Activated naive CD4-positive, alpha-beta T cell treated with anti-CD3 and anti-CD28 coated beads, Interleukin-2, amount 50 U/mL, for 24 hours (primary cell): ENCODE results near the gene PPTC7.
A peak's percentile ranks its signal among the peaks of the same experiment; 100 is the strongest.
"Not testable (repeated sequence)": the region's sequence is repeated elsewhere in the genome, so short reads cannot be mapped to it uniquely, and the experiment has no call there.

ENCODE experiments used
- H3K27ac Mint-ChIP-seq: one replicate; pipeline ENCODE4 v1.8.0; 2021; ENCODE audit warnings: mild to moderate bottlenecking, mixed read lengths
- H3K27me3 Mint-ChIP-seq: one replicate; pipeline ENCODE4 v1.8.0; 2021; ENCODE audit warnings: mixed read lengths
- H3K36me3 Mint-ChIP-seq: one replicate; pipeline ENCODE4 v1.8.0; 2021; ENCODE audit warnings: mixed read lengths
- H3K4me1 Mint-ChIP-seq: one replicate; pipeline ENCODE4 v1.8.0; 2021; ENCODE audit warnings: mixed read lengths
- H3K4me3 Mint-ChIP-seq: one replicate; pipeline ENCODE4 v1.8.0; 2021; ENCODE audit warnings: mild to moderate bottlenecking, mixed read lengths
- H3K9me3 Mint-ChIP-seq: one replicate; pipeline ENCODE4 v1.8.0; 2021; ENCODE audit warnings: mixed read lengths

The PPTC7 gene

GRCh38 chr12:110556705-110557104, 26.4 kb downstream of the PPTC7 start:
- Mint-ChIP-seq H3K27me3 (no peaks in the 10 kb centered on the region), H3K4me1 (peaks cover 74% of the 10 kb centered on the region), H3K36me3 (peaks cover 13% of the 10 kb centered on the region), H3K9me3 (no peaks in the 10 kb centered on the region), H3K27ac (peak overlapping the region; percentile 65), H3K4me3 (no peak overlapping the region)

DNA sequence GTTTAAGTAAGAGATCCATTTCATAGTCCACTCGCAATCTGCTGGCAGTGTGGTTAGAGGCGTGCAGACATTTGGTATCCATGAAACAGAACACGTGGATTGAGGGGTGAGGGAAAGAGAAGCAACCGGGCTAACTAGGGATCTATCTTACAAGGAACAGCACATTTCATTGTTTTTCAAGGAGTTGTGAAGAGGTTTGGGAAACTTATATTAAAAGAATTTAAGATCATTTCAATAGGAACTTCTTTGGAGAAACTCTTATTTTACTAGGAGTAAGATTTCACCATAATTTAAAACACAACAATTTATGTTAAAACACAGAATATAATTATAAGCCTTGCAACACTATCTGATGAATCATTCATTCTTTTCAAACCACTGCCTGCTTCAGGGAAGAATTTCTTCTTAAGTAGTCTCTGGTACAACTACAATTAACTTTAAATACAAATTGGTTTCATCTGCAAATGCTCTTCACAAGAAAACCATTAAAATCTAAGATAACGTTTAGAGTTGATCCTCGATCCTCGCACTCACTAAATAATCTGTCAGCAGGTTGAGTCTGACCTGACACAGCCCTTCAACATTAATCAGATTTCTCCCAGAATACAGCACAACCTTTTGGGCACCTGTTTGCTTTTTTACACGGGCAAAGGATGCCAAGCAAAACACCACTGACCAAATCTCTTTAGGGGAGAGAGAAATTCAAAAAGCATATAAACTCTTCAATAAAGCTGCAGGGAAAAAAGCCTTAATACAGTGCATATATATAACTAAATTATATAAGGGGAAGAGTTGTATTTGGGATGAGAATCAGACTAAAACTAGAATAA, 27.3 kb downstream of the PPTC7 start:
- peak overlapping the region; percentile 8 for H3K4me3 Mint-ChIP-seq
- no peaks in the 10 kb centered on the region for H3K27me3 Mint-ChIP-seq
- peaks cover 71% of the 10 kb centered on the region for H3K4me1 Mint-ChIP-seq
- no peaks in the 10 kb centered on the region for H3K9me3 Mint-ChIP-seq
- peaks cover 14% of the 10 kb centered on the region for H3K36me3 Mint-ChIP-seq
- peak overlapping the region; percentile 6 for H3K27ac Mint-ChIP-seq

- Mint-ChIP-seq H3K27me3 (no peaks in the 10 kb centered on the region), H3K4me1 (peaks cover 72% of the 10 kb centered on the region), H3K36me3 (peaks cover 16% of the 10 kb centered on the region), H3K27ac (no peak overlapping the region), H3K4me3 (no peak overlapping the region), H3K9me3 (no peaks in the 10 kb centered on the region)
Observed at GRCh38 chr12:110554184-110554583, 28.9 kb downstream of the PPTC7 start.

- Mint-ChIP-seq H3K27ac (no peak overlapping the region), H3K9me3 (no peaks in the 10 kb centered on the region), H3K4me1 (peaks cover 68% of the 10 kb centered on the region), H3K27me3 (no peaks in the 10 kb centered on the region), H3K36me3 (peaks cover 9% of the 10 kb centered on the region), H3K4me3 (no peak overlapping the region)
Observed at GRCh38 chr12:110550981-110551380, 32.1 kb downstream of the PPTC7 start.

DNA sequence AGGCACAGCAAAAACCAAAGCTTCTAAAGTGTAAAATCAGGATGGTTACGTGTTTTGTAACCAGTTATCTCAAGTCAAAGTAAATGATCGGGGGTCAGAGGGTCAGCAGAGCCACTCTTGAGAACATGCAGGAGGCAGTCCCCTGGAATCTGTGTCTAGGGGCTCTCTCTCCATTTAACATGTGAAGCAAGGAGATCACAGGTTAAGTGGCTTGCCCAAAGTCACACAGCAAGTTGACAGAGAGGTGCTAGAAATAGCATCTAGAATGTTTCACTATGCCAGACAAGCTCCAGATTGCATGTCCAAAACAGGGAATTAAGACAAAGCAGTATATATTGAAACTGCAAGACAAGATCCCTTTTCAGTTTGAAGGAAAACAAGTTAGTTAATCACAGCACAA, 33.4 kb downstream of the PPTC7 start:
- no peaks in the 10 kb centered on the region for H3K9me3 Mint-ChIP-seq
- H3K4me3 Mint-ChIP-seq, result no peak overlapping the region
- peak overlapping the region; percentile 18 for H3K27ac Mint-ChIP-seq
- H3K4me1 Mint-ChIP-seq, result peaks cover 62% of the 10 kb centered on the region
- H3K27me3 Mint-ChIP-seq, result no peaks in the 10 kb centered on the region
- H3K36me3 Mint-ChIP-seq, result peaks cover 9% of the 10 kb centered on the region

DNA sequence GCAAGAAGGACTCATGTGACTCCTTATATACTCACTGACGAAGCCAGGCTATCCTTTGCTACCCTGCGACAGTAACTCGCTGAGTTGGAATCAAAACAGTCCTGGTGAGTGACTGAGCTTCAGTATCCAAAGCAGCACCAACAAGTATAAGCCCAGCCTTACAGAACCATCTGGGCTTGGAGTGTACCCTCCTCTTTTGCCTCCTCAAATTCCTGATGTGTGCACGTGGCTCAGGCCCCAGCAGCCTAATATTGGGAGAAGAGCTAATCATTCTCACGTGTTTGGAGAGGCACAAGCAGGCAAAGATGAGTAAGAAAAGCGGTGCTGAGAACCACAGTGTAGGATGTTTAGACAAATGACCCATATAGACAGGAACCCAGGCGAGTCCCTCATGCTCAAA, 34.4 kb downstream of the PPTC7 start:
- H3K27me3 Mint-ChIP-seq, result no peaks in the 10 kb centered on the region
- no peaks in the 10 kb centered on the region for H3K9me3 Mint-ChIP-seq
- H3K4me1 Mint-ChIP-seq, result peaks cover 60% of the 10 kb centered on the region
- H3K27ac Mint-ChIP-seq, result peak overlapping the region; percentile 68
- no peak overlapping the region for H3K4me3 Mint-ChIP-seq
- H3K36me3 Mint-ChIP-seq, result peaks cover 9% of the 10 kb centered on the region

DNA sequence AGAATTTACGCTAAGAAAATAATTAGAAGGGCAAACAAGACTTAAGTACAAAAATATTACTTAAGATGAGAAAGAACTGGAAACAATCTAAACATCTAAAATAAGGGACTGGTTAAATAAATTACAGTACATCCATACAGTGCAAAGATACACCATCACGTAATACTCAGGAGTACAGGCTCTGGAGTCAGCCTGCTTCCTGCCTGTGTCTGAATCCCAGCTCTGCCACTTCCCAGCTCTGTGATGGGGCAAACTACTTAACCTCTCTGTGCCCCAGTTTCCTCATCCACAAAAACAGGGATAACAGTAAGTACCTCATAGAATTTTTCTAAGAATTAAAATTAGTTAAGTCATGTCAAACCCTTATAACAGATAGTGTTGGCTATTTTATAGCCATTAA, 36.0 kb downstream of the PPTC7 start:
- Mint-ChIP-seq H3K4me1 (peaks cover 66% of the 10 kb centered on the region), H3K9me3 (no peaks in the 10 kb centered on the region), H3K27ac (no peak overlapping the region), H3K27me3 (no peaks in the 10 kb centered on the region), H3K4me3 (no peak overlapping the region), H3K36me3 (peaks cover 13% of the 10 kb centered on the region)

GRCh38 chr12:110546339-110546738, 36.8 kb downstream of the PPTC7 start:
- no peaks in the 10 kb centered on the region for H3K9me3 Mint-ChIP-seq
- no peak overlapping the region for H3K4me3 Mint-ChIP-seq
- H3K27ac Mint-ChIP-seq, result peak overlapping the region; percentile 74
- H3K4me1 Mint-ChIP-seq, result peaks cover 58% of the 10 kb centered on the region
- no peaks in the 10 kb centered on the region for H3K27me3 Mint-ChIP-seq
- peaks cover 13% of the 10 kb centered on the region for H3K36me3 Mint-ChIP-seq

GRCh38 chr12:110545812-110546211, 37.3 kb downstream of the PPTC7 start:
- Mint-ChIP-seq H3K27me3 (no peaks in the 10 kb centered on the region), H3K9me3 (no peaks in the 10 kb centered on the region), H3K27ac (no peak overlapping the region), H3K36me3 (peaks cover 12% of the 10 kb centered on the region), H3K4me1 (peaks cover 55% of the 10 kb centered on the region), H3K4me3 (no peak overlapping the region)

DNA sequence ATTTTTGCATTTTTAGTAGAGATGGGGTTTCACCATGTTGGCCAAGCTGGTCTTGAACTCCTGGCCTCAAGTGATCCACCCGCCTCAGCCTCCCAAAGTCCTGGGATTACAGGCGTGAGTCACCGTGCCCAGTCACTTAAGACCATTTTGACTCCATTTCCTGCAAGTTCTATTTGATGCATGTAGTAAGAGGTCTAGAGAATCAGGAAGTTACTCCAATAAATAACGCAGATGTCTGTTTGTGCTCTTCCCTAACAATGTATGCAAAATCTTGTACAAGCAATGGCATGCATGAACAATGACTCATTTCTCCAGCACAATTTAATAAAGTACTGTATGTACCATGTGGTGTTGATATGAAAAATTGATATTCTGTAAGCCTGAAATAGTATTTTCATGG, 37.9 kb downstream of the PPTC7 start:
- peaks cover 53% of the 10 kb centered on the region for H3K4me1 Mint-ChIP-seq
- H3K9me3 Mint-ChIP-seq, H3K27me3 Mint-ChIP-seq, H3K4me3 Mint-ChIP-seq, H3K36me3 Mint-ChIP-seq, H3K27ac Mint-ChIP-seq: not testable (repeated sequence)

DNA sequence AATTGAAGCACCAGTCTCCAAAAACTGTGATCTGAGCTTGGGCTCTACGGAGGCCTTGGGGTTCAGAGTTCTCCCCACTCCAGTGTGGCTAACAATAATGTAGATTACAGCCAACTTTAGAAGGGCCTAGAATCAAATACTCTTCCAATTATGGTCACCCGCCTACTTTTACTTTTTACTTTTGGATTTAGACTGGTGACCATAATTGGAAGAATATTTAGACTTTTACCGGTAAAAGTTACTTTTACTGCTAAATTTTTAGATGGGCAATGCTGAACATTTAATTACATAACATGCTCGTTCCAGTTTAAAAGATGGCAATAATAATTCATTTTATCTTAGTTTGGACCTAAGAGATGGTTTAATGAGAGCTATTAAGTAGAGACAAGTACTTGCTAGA, 39.2 kb downstream of the PPTC7 start:
- Mint-ChIP-seq H3K4me1 (peaks cover 46% of the 10 kb centered on the region), H3K27ac (peak overlapping the region; percentile 41), H3K36me3 (peaks cover 14% of the 10 kb centered on the region), H3K9me3 (no peaks in the 10 kb centered on the region), H3K4me3 (no peak overlapping the region), H3K27me3 (no peaks in the 10 kb centered on the region)

GRCh38 chr12:110543252-110543959, 39.7 kb downstream of the PPTC7 start:
- H3K27ac Mint-ChIP-seq, result peak overlapping the region; percentile 41

DNA sequence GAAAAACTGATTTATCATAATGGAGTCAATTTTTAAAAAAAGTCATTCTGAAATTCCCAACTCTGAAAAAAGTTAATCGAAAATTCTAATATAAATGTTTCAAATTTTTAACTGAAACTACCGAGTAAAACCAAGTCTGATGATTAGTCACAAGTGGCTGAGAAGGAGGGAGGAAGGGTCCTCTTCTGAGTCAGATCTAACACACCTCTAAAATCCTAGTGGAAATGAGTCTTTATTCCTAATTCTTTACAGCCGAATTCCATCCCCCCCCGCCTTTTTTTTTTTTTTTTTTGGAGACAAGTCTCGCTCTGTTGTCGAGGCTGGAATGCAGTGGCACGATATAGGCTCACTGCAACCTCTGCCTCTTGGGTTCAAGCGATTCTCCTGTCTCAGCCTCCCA, 43.1 kb downstream of the PPTC7 start:
- Mint-ChIP-seq H3K36me3 (peaks cover 15% of the 10 kb centered on the region), H3K27ac (no peak overlapping the region), H3K4me1 (peaks cover 12% of the 10 kb centered on the region)

More at GRCh38 chr12:110543252-110543959, 39.7 kb downstream of the PPTC7 start:
- H3K36me3 Mint-ChIP-seq, result peaks cover 14% of the 10 kb centered on the region
- H3K4me1 Mint-ChIP-seq, result peaks cover 41% of the 10 kb centered on the region
- no peaks in the 10 kb centered on the region for H3K9me3 Mint-ChIP-seq
- H3K4me3 Mint-ChIP-seq, result peak overlapping the region; percentile 15
- no peaks in the 10 kb centered on the region for H3K27me3 Mint-ChIP-seq

DNA sequence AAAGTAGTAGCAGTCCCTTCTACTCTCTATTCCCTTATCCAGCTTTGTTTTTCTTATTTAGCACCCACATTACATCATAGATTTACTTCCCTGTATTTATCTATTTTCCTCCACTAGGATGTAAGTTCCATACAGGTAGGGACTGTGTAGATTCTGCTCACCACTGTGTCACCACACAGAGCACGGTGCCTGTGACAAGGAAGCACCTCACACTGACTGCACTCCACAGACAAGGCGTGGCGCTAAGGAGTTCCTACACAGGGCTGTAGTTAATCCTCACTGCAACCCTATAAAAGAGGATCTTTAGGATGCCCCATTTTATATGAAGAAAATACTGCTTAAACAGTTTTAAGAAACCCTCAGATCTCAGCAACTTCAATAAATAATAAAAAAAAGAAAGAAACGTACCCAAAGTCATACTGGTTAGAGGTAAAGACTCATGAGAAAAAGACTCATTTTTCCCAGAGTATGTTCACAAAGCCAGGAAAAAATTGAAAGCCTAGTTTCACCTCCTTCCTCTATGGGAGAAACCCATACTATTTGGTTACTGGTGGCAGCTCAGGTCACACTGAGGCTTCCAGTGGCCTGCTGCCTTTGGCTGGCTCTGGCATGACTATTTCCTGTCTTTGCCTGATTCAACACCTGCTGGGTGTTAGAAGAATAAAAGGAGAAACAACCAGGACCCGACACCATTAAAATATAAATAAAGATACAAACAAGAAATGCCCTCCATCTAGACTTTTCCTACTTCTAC, 44.1 kb downstream of the PPTC7 start:
- H3K4me1 Mint-ChIP-seq, result peaks cover 19% of the 10 kb centered on the region
- H3K36me3 Mint-ChIP-seq, result peaks cover 15% of the 10 kb centered on the region
- H3K9me3 Mint-ChIP-seq, result no peaks in the 10 kb centered on the region
- no peaks in the 10 kb centered on the region for H3K27me3 Mint-ChIP-seq
- H3K27ac Mint-ChIP-seq, result peak overlapping the region; percentile 4
- no peak overlapping the region for H3K4me3 Mint-ChIP-seq

More for the DNA sequence above, 43.1 kb downstream of the PPTC7 start:
- Mint-ChIP-seq H3K27me3 (no peaks in the 10 kb centered on the region), H3K4me3 (no peak overlapping the region), H3K9me3 (no peaks in the 10 kb centered on the region)

DNA sequence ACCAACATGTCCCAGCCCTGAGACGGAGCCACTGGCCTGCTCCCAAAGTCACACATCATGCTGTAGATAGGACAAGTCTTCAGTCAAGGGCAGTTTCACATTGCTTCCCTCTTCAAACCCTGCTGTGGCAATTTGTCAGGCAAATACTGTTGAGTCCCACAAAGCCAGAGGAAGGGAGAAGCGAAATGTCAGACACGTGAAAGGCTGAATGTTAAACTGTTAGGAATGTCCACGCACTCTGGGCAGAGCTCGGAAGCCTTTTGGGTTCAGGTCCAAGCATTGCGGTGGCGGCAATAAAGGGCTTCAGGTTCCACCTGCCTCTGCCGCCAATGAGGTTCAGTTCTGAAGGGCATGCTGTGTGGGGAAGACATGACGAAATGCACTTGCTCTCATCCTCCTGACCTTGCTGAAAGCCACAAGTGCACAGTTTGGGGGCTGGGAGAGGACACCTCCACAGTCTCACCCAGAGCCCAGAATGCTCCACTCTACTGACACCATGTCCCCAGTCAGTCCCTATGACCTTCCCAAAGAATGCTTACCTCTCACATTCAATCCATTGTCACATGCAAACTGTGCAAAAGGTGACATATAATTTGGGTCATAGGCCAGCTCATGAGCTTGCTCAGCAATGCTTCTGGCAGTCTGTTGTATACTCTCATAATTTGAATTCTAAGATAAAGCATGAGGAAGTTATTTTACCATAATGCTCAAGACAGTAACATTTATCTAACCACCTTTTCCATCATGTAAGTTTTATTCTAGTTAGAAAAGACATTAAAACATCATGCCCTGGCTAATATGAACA, 45.3 kb downstream of the PPTC7 start:
- H3K27ac Mint-ChIP-seq, result no peak overlapping the region
- peaks cover 15% of the 10 kb centered on the region for H3K4me1 Mint-ChIP-seq
- H3K9me3 Mint-ChIP-seq, result no peaks in the 10 kb centered on the region
- no peaks in the 10 kb centered on the region for H3K27me3 Mint-ChIP-seq
- peaks cover 14% of the 10 kb centered on the region for H3K36me3 Mint-ChIP-seq
- no peak overlapping the region for H3K4me3 Mint-ChIP-seq
